ENCODE results near the gene CBFB.

GRCh38 chr16:67017421-67017750 is 11.6 kb upstream of the CBFB start:
- TF ChIP-seq CTCF (IDR thresholded peaks at IDR 0.05 in 8 of 11, conservative IDR thresholded peaks at IDR 0.05 in 3 of 11) (no peak), POLR2A (IDR thresholded peaks at IDR 0.05) (no peak)
